ENCODE measurements around the gene LACRT. TPM values are rescaled to one million over a fixed set of nuclear protein-coding genes. Genes with fewer than 3 reads are reported as not detected.

The LACRT gene
- total and polyA plus RNA-seq, 8 donors: not detected

- Histone ChIP-seq H3K27me3 (peaks cover 0 to 38% (median 17%) of the 10 kb centered on the region in 3 donors), H3K4me1 (peaks cover 15 to 28% (median 23%) of the 10 kb centered on the region in 4 donors), H3K9me3 (no peaks in the 10 kb centered on the region), H3K4me3 (no peak overlapping the region), H3K36me3 (peaks cover 0 to 7% (median 0%) of the 10 kb centered on the region in 4 donors), H3K27ac (no peak overlapping the region)
- no peak for TF ChIP-seq POLR2A (IDR thresholded peaks at IDR 0.05)
- TF ChIP-seq POLR2AphosphoS5 (IDR thresholded peaks at IDR 0.05): no peak
- TF ChIP-seq, protein P1, sequence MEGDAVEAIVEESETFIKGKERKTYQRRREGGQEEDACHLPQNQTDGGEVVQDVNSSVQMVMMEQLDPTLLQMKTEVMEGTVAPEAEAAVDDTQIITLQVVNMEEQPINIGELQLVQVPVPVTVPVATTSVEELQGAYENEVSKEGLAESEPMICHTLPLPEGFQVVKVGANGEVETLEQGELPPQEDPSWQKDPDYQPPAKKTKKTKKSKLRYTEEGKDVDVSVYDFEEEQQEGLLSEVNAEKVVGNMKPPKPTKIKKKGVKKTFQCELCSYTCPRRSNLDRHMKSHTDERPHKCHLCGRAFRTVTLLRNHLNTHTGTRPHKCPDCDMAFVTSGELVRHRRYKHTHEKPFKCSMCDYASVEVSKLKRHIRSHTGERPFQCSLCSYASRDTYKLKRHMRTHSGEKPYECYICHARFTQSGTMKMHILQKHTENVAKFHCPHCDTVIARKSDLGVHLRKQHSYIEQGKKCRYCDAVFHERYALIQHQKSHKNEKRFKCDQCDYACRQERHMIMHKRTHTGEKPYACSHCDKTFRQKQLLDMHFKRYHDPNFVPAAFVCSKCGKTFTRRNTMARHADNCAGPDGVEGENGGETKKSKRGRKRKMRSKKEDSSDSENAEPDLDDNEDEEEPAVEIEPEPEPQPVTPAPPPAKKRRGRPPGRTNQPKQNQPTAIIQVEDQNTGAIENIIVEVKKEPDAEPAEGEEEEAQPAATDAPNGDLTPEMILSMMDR (IDR thresholded peaks at IDR 0.05): no peak
- TF ChIP-seq EP300 (IDR thresholded peaks at IDR 0.05): no peak
- intact Hi-C loops (cut with DNase I; ENCODE audit: low total_unique reads): no loop called here
- WGBS, 5 donors: 81 to 97% (median 83%) methylated on average over 2 of the region's 2 CpGs
- DNase-seq: no peak
These were observed 49.5 kb downstream of the LACRT start for GRCh38 chr12:54585243-54585642.

- H3K27me3 ChIP-seq: peaks cover 0 to 30% (median 14%) of the 10 kb centered on the region in 3 donors
- TF ChIP-seq, protein P1 (IDR thresholded peaks at IDR 0.05): no peak
- TF ChIP-seq POLR2A (IDR thresholded peaks at IDR 0.05): no peak
- no peak for TF ChIP-seq POLR2AphosphoS5 (IDR thresholded peaks at IDR 0.05)
- no peak for TF ChIP-seq EP300 (IDR thresholded peaks at IDR 0.05)
- 44 to 59% (median 56%) methylated on average over 7 to 9 of the region's 9 CpGs for WGBS, 5 donors
- intact Hi-C loops (cut with DNase I; ENCODE audit: low total_unique reads): no loop called here
- peaks cover 14 to 35% (median 27%) of the 10 kb centered on the region in 4 donors for H3K4me1 ChIP-seq
- DNase-seq: no peak
- peaks cover 0 to 7% (median 0%) of the 10 kb centered on the region in 4 donors for H3K36me3 ChIP-seq
- no peak overlapping the region for H3K27ac ChIP-seq
- H3K4me3 ChIP-seq: no peak overlapping the region
- H3K9me3 ChIP-seq: no peaks in the 10 kb centered on the region
These were observed 50.6 kb downstream of the LACRT start for GRCh38 chr12:54584128-54584527.

DNA sequence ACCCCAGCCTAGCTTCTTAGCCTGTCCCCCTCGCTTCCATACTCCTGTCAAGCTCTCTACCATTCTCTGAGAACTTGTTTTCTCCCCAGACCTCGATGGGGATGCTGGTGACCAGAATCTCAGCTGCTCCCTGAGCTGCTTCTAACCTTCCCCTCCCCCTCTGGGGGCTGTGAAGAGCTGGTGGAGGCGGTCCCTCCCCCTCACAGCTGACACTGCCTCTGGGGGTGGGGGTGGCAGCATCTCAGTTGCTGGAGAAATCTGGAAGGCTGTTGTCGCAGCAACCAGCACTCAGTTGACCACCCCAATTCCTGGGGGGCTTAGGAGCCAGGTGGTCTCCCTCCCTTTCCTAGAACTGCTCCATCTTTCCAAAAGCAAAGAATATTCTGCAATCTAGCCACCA is 51.0 kb downstream of the LACRT start:
- no peak for TF ChIP-seq POLR2A (IDR thresholded peaks at IDR 0.05)
- TF ChIP-seq EP300 (IDR thresholded peaks at IDR 0.05): no peak
- TF ChIP-seq POLR2AphosphoS5 (IDR thresholded peaks at IDR 0.05): no peak
- TF ChIP-seq, protein P1 (IDR thresholded peaks at IDR 0.05): no peak
- DNase-seq: no peak
- intact Hi-C loops (cut with DNase I; ENCODE audit: low total_unique reads): no loop called here

DNA sequence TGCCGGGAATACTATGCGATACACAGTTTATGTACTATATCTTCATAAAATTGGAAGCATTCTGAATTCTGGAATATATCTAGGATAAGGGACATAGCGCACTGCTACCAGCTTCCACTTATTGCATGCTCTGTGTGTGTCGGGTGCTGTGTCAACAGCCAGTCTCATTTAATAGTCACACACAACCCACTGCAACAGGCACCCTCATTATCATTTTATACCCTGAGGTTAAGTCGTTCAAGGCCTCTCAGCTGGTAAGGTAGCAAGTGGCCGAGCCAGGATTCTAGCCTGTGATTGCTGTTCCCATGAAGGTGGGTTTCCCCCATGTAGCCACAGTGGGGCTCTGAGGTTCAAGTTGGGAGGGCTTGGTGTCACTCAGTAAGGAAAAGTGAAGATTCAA is 53.3 kb downstream of the LACRT start:
- no peak for DNase-seq
- Histone ChIP-seq H3K27ac (no peak overlapping the region), H3K9me3 (no peaks in the 10 kb centered on the region), H3K4me3 (no peak overlapping the region), H3K4me1 (peaks cover 0 to 10% (median 8%) of the 10 kb centered on the region in 4 donors), H3K27me3 (peaks cover 0 to 4% (median 0%) of the 10 kb centered on the region in 3 donors), H3K36me3 (peaks cover 0 to 20% (median 8%) of the 10 kb centered on the region in 4 donors)
- no peak for TF ChIP-seq EP300 (IDR thresholded peaks at IDR 0.05)
- TF ChIP-seq, protein P1 (IDR thresholded peaks at IDR 0.05): no peak
- no peak for TF ChIP-seq POLR2AphosphoS5 (IDR thresholded peaks at IDR 0.05)
- no peak for TF ChIP-seq POLR2A (IDR thresholded peaks at IDR 0.05)
- 86 to 94% (median 89%) methylated on average over 6 of the region's 6 CpGs for WGBS, 5 donors
- intact Hi-C loops (cut with DNase I; ENCODE audit: low total_unique reads): no loop called here

More for the DNA sequence above, 51.0 kb downstream of the LACRT start:
- H3K4me1 ChIP-seq: peaks cover 10 to 31% (median 23%) of the 10 kb centered on the region in 4 donors
- H3K9me3 ChIP-seq: no peaks in the 10 kb centered on the region
- H3K4me3 ChIP-seq: no peak overlapping the region
- H3K27me3 ChIP-seq: peaks cover 0 to 26% (median 12%) of the 10 kb centered on the region in 3 donors
- H3K27ac ChIP-seq: no peak overlapping the region
- WGBS, 5 donors: 55 to 63% (median 61%) methylated on average over 4 of the region's 4 CpGs
- H3K36me3 ChIP-seq: peaks cover 0 to 7% (median 0%) of the 10 kb centered on the region in 4 donors

Other genes with a start within 250 kb of the LACRT start
- 100 to 1,000 TPM in 2 of 5 donors, 10 to 100 TPM in 3; 53.7 to 182 (median 88.8) TPM for gene ITGA5, start 215.6 kb downstream of the LACRT start, total RNA-seq
- gene ITGA5, start 215.6 kb downstream of the LACRT start, polyA plus RNA-seq: 100 to 1,000 TPM in 1 of 3 donors, 10 to 100 TPM in 2; 29.3 to 102 (median 33.2) TPM
- gene GTSF1, start 161.3 kb downstream of the LACRT start, total RNA-seq: not detected
- under 1 TPM in 2 of 3 donors, not detected in 1; 0.44 to 0.50 TPM for gene GTSF1, start 161.3 kb downstream of the LACRT start, polyA plus RNA-seq
- 10 to 100 TPM in 3 of 5 donors, 1 to 10 TPM in 2; 2.7 to 29.2 (median 15.6) TPM for gene NCKAP1L, start 137.1 kb downstream of the LACRT start, total RNA-seq
- gene NCKAP1L, start 137.1 kb downstream of the LACRT start, polyA plus RNA-seq: 1 to 10 TPM; 1.7 to 4.2 (median 3.2) TPM
- 10 to 100 TPM in 4 of 5 donors, 1 to 10 TPM in 1; 2.9 to 39.1 (median 14.1) TPM for gene PDE1B, start 85.3 kb downstream of the LACRT start, total RNA-seq
- 1 to 10 TPM; 1.8 to 6.1 (median 2.2) TPM for gene PDE1B, start 85.3 kb downstream of the LACRT start, polyA plus RNA-seq
- gene PPP1R1A, start 46.2 kb downstream of the LACRT start, total RNA-seq: 100 to 1,000 TPM in 1 of 5 donors, 10 to 100 TPM in 1, 1 to 10 TPM in 2, not detected in 1; 5.5 to 313 (median 42.3) TPM
- gene PPP1R1A, start 46.2 kb downstream of the LACRT start, polyA plus RNA-seq: 1 to 10 TPM; 2.6 to 9.9 (median 5.9) TPM
- not detected for gene DCD, start 13.5 kb upstream of the LACRT start, total RNA-seq
- not detected for gene DCD, start 13.5 kb upstream of the LACRT start, polyA plus RNA-seq
- gene MUCL1, start 219.6 kb upstream of the LACRT start, total RNA-seq: not detected
- gene MUCL1, start 219.6 kb upstream of the LACRT start, polyA plus RNA-seq: not detected